CD4-positive, alpha-beta T cell (primary cell): ENCODE measurements around the gene LY9. TPM values are rescaled to one million over a fixed set of nuclear protein-coding genes. Genes with fewer than 3 reads are reported as not detected.
A peak's percentile ranks its signal among the peaks of the same experiment; 100 is the strongest.

ENCODE experiments used
- ATAC-seq: fragments of 200-7000 bp; cut with Tn5 transposase; one replicate; pipeline ENCODE4 v1.10.0; 2022; ENCODE audit warnings: mild to moderate bottlenecking; ENCODE audit not compliant: poor library complexity
- CTCF ChIA-PET: fragments of 350-600 bp; sonication (Branson Sonifier 250); formaldehyde crosslinking; loops from one replicate; lab custom pipeline; 2021; ENCODE audit warnings: antibody characterized with exemption, inconsistent platforms; lab: Charles Lee
- POLR2A ChIA-PET: fragments of 350-600 bp; sonication (Branson Sonifier 250); formaldehyde crosslinking; loops from one replicate; lab custom pipeline; 2021; ENCODE audit warnings: antibody characterized with exemption, inconsistent platforms; lab: Charles Lee
- DNase-seq, 14 experiments: peaks; one replicate each; pipeline ENCODE4 v3.0.0-alpha.2; 2013 to 2020; ENCODE audit warnings: mixed read lengths in 2 of 14
- H3K27ac ChIP-seq, 2 donors: one replicate each; pipeline versions ENCODE4 v1.5.1 to v1.7.0; 2013; ENCODE audit warnings: low read length in 2 of 2, low read depth in 1 of 2, mild to moderate bottlenecking in 1 of 2
- H3K27me3 ChIP-seq, 2 experiments: 1 replicate in 1 of 2; 2 replicates in 1 of 2; pipeline versions ENCODE4 v1.6.1 to v1.7.0; 2013; ENCODE audit warnings: low read length in 2 of 2, control low read depth in 1 of 2, mild to moderate bottlenecking in 1 of 2, moderate library complexity in 1 of 2; ENCODE audit not compliant: insufficient read depth in 2 of 2, control insufficient read depth in 1 of 2
- H3K36me3 ChIP-seq: one replicate; pipeline ENCODE4 v1.6.1; 2013; ENCODE audit warnings: low read length, control low read depth; ENCODE audit not compliant: insufficient read depth
- H3K4me1 ChIP-seq: one replicate; pipeline ENCODE4 v1.6.1; 2013; ENCODE audit warnings: low read length, control low read depth; ENCODE audit not compliant: insufficient read depth
- H3K4me3 ChIP-seq: one replicate; pipeline ENCODE4 v1.5.1; 2013; ENCODE audit warnings: mild to moderate bottlenecking, low read length, moderate library complexity
- H3K9me3 ChIP-seq, 2 experiments: 1 replicate in 1 of 2; 2 replicates in 1 of 2; pipeline versions ENCODE4 v1.6.1 to v1.7.0; 2013; ENCODE audit warnings: low read length in 2 of 2, mild to moderate bottlenecking in 2 of 2, control low read depth in 1 of 2, moderate library complexity in 1 of 2; ENCODE audit not compliant: control insufficient read depth in 1 of 2, insufficient read depth in 1 of 2
- H3K27ac Mint-ChIP-seq: one replicate; pipeline ENCODE4 v1.8.0; 2020; ENCODE audit warnings: mixed read lengths
- H3K27me3 Mint-ChIP-seq: one replicate; pipeline ENCODE4 v1.8.0; 2021; ENCODE audit warnings: mixed read lengths
- H3K36me3 Mint-ChIP-seq: one replicate; pipeline ENCODE4 v1.8.0; 2021; ENCODE audit warnings: low read depth, mixed read lengths
- H3K4me1 Mint-ChIP-seq: one replicate; pipeline ENCODE4 v1.8.0; 2021; ENCODE audit warnings: low read depth, mixed read lengths
- H3K4me3 Mint-ChIP-seq: one replicate; pipeline ENCODE4 v1.8.0; 2020; ENCODE audit warnings: mild to moderate bottlenecking, mixed read lengths
- H3K9me3 Mint-ChIP-seq: one replicate; pipeline ENCODE4 v1.8.0; 2020; ENCODE audit warnings: mixed read lengths
- intact Hi-C, 2 experiments: fragments of 100-400 bp; cut with DNase I in 1 of 2; cut with micrococcal nuclease in 1 of 2; formaldehyde crosslinking; loops; one replicate each; pipeline versions ENCODE4 v1.15.1 to v1.9.0; 2023 to 2025; cut with DNase I, micrococcal nuclease
- total RNA-seq, 174 experiments: library from RNA in 2 of 174; stranded (reverse) in 2 of 174; gene quantifications; one replicate each; pipeline ENCODE4 v1.2.3 and lab custom pipeline; 2021 to 2026
- TF ChIP-seq, protein P1 (sequence below): fragments of 200-600 bp; IDR thresholded peaks from one replicate; pipeline ENCODE4 v1.8.0; 2022; ENCODE audit warnings: antibody characterized with exemption, mild to moderate bottlenecking

LY9 gene
- total RNA-seq, 2 experiments from 2014 or later: 124 TPM

DNA sequence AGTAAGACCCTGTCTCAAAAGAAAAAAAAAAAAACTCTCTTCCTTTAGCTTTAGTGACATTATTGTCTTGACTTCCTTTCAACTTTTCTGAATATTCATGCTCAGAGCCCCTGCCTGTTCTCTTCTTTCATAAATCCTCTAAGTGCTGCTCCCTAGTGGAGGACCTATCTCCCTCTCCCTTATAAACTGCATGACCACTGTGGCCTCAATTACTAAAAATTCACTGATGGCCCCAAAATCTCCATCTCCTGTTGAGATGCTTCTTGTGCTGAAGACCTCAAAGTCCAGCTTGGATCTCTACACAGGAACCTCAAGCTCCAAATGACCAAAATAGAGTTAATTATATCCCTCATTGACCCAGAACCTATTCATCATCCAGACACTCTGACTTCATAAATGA is 81.2 kb downstream of the LY9 start:
- TF ChIP-seq, protein P1, sequence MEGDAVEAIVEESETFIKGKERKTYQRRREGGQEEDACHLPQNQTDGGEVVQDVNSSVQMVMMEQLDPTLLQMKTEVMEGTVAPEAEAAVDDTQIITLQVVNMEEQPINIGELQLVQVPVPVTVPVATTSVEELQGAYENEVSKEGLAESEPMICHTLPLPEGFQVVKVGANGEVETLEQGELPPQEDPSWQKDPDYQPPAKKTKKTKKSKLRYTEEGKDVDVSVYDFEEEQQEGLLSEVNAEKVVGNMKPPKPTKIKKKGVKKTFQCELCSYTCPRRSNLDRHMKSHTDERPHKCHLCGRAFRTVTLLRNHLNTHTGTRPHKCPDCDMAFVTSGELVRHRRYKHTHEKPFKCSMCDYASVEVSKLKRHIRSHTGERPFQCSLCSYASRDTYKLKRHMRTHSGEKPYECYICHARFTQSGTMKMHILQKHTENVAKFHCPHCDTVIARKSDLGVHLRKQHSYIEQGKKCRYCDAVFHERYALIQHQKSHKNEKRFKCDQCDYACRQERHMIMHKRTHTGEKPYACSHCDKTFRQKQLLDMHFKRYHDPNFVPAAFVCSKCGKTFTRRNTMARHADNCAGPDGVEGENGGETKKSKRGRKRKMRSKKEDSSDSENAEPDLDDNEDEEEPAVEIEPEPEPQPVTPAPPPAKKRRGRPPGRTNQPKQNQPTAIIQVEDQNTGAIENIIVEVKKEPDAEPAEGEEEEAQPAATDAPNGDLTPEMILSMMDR: peak; percentile 63
- H3K9me3 ChIP-seq: no peaks in the 10 kb centered on the region
- no peak overlapping the region for H3K4me3 ChIP-seq
- H3K36me3 Mint-ChIP-seq: no peaks in the 10 kb centered on the region
- no peaks in the 10 kb centered on the region for H3K27me3 Mint-ChIP-seq
- H3K4me3 Mint-ChIP-seq: no peak overlapping the region
- H3K4me1 Mint-ChIP-seq: peaks cover 13% of the 10 kb centered on the region
- H3K9me3 Mint-ChIP-seq: no peaks in the 10 kb centered on the region
- H3K27me3 ChIP-seq: no peaks in the 10 kb centered on the region
- peaks cover 12% of the 10 kb centered on the region for H3K4me1 ChIP-seq
- peak in 4 of 14 experiments; percentile 15 to 71 (median 70) for DNase-seq
- intact Hi-C loops: loop anchor here (1.0 to 5.0 kb wide), 4 partner anchors 42 to 196 kb away; no protein-coding TSS in a partner anchor
- H3K36me3 ChIP-seq: no peaks in the 10 kb centered on the region
- H3K27ac ChIP-seq: no peak overlapping the region
- POLR2A ChIA-PET: interaction anchor here (0.6 to 1.9 kb wide), 4 partner anchors 10 to 100 kb away, joined by 3 to 21 read pairs (median 4); no protein-coding TSS in a partner anchor
- H3K27ac Mint-ChIP-seq: no peak overlapping the region
- CTCF ChIA-PET: interaction anchor here (0.8 to 1.6 kb wide), 4 partner anchors 40 to 203 kb away, joined by 3 to 7 read pairs (median 4); no protein-coding TSS in a partner anchor
- ATAC-seq: peak; percentile 84

Other genes with a start within 250 kb of the LY9 start
- 10 to 100 TPM; 32.7 to 36.9 TPM for gene CD84, start 216.7 kb upstream of the LY9 start, total RNA-seq
- gene SLAMF1, start 149.1 kb upstream of the LY9 start, total RNA-seq: 10 to 100 TPM; 39.4 to 39.8 TPM
- gene CD48, start 84.4 kb upstream of the LY9 start, total RNA-seq: 100 to 1,000 TPM; 387 to 395 TPM
- gene SLAMF7, start 56.9 kb upstream of the LY9 start, total RNA-seq: under 1 TPM; 0.69 to 0.78 TPM
- gene CD244, start 66.7 kb downstream of the LY9 start, total RNA-seq: under 1 TPM; 0.53 to 0.55 TPM
- not detected for gene ITLN1, start 89.0 kb downstream of the LY9 start, total RNA-seq
- not detected for gene ITLN2, start 158.6 kb downstream of the LY9 start, total RNA-seq
- gene F11R, start 225.0 kb downstream of the LY9 start, total RNA-seq: 10 to 100 TPM; 15.2 to 16.2 TPM
- 10 to 100 TPM; 38.0 to 40.3 TPM for gene TSTD1, start 242.8 kb downstream of the LY9 start, total RNA-seq
- 10 to 100 TPM; 93.5 to 99.1 TPM for gene USF1, start 249.8 kb downstream of the LY9 start, total RNA-seq